GM18873 (cell line): ENCODE results near the gene PDZD7.
"Not testable (repeated sequence)": the region's sequence is repeated elsewhere in the genome, so short reads cannot be mapped to it uniquely, and the experiment has no call there.

ENCODE experiments used
- ATAC-seq: cut with Tn5 transposase; IDR thresholded peaks from one replicate; pipeline ENCODE4 v1.9.1; 2021; ENCODE audit warnings: mild to moderate bottlenecking, moderate library complexity, moderate number of reproducible peaks; ENCODE audit not compliant: unreplicated experiment, low FRiP score

The PDZD7 gene

DNA sequence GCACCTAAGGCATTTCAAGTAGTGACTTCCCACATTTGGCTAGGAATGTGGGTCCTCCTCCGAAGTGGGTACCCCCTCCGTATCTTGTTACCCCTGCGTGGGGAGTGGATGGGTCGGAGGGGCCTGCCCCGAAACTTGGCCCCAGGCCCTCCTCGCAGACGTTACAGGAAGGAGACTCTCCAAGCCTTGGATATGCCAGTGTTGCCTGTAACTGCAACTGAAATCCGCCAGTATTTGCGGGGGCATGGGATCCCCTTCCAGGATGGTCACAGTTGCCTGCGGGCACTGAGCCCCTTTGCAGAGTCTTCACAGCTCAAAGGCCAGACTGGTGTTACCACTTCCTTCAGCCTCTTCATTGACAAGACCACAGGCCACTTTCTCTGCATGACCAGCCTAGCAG, 42.8 kb downstream of the PDZD7 start:
- ATAC-seq = no peak

DNA sequence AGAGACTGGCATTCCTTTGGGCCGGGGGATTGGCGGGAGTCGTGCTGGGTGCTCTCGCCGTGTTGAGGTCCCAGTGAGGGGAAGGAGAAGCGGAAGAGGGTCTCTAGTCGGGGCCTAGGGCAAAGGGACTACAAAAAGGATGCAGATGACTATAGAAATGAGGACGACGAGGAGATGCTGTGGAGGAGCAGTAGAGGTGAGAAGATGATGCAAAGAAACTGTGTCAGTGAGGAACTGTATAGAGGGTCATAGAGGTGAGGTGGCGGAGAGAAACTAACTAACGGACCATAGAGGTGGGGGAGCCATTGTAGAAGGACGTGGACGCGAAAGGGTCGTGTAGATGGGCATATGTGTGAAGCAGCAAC, 43.3 kb downstream of the PDZD7 start:
- ATAC-seq = no peak

DNA sequence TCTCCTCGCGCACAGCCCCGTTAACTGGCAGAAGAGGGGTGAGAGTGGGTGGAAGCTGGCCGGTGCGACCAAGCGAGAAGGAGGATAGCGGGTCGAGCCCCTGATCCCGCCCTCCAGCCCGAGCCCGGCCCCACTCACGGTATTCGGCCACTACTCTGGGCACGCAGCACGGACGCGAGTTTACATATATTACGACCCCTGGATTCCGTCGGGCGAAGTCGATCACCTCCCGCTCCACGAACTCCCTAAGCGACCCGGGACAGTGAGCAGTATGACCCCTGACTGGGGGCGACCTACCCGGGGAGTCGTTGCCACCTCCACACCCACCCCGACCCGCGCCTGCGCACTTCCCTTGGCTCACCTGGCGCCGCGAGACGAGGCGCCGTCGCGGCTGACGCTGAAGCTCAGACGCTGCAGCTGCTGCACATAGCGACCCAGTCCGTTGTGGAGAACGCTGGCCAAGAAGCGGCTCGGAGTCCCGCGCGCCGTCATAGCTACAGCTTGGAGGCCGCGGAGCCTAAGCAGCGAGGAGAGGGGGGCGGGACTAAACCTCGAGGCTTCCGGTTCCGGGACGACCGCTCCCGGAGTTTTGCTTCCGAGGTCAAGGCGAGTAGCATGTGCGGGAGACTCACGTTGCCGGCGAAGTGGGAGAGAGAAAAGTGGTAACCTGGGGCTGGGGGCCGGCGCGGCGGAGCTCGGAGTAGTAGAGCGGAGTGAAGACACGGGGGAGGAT, 43.8 kb downstream of the PDZD7 start, which contains the start of the genes MRPL43 and TWNK:
TSS of gene MRPL43 (minus strand) at position 546 of the 733 bp plus-strand sequence. CDS start at position 492, 54 bp downstream.
TSS of gene TWNK (plus strand) at position 592 of the 733 bp plus-strand sequence. CDS start 668 bp downstream, outside the sequence.
- peak; percentile 54 for ATAC-seq

DNA sequence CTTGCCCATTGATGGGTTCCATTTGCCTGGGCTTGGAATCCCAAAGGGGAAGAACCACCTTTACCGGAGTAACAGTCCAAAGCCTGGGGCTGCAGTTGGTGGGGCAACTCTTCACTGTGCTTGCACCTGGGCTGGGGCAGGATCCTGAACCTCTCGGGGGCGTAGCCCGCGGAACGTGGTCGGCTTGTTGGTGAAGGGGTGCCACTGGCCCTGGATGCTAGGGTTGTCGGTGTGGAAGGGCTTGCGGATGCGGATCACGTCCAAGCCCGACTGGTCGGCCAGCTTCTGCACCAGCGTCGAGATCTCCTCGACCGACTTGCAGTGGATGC, 44.3 kb downstream of the PDZD7 start:
- no peak for ATAC-seq

DNA sequence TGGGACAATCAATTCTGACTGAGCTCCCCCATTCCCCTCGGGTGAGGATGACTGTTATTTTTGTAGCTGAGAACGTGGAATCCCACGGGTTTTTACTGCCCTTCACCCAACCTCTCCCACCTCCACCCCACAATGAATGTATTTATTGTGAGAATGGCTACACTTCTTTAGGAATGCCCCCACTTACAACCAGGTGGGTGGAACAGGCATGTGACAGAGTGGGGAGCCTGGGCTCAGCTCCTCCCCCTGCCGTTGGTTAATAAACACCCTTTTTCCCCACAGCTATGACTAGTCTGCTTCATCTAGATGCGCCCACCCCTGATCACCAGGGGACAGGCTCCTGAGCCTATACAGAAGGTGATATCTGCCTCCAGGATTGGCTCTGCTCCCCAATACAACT, 45.6 kb downstream of the PDZD7 start:
- no peak for ATAC-seq

DNA sequence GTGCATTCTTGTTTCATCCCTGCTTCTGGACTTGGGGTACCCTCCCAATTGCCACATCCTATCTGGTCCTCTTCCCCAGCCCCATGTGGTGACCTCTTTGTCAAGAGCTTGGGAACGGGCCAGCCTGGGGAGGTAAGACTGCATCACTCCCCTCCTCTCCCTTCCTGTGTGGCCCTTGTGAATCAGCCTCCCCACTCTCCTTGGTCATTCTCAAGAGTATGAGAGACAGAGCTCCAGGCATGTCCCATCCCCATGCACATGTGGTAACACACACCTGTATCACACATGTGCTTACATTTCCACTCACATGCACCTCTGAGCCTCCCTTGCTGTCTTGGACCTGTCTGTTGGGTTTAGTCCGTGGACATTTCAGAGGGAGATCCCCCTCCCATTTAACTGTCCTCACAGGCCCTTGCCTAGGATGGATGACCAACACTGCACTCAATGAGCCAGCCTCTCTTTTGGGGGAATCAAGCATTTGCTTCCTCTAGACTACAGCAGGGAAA, 46.2 kb downstream of the PDZD7 start:
- no peak for ATAC-seq

DNA sequence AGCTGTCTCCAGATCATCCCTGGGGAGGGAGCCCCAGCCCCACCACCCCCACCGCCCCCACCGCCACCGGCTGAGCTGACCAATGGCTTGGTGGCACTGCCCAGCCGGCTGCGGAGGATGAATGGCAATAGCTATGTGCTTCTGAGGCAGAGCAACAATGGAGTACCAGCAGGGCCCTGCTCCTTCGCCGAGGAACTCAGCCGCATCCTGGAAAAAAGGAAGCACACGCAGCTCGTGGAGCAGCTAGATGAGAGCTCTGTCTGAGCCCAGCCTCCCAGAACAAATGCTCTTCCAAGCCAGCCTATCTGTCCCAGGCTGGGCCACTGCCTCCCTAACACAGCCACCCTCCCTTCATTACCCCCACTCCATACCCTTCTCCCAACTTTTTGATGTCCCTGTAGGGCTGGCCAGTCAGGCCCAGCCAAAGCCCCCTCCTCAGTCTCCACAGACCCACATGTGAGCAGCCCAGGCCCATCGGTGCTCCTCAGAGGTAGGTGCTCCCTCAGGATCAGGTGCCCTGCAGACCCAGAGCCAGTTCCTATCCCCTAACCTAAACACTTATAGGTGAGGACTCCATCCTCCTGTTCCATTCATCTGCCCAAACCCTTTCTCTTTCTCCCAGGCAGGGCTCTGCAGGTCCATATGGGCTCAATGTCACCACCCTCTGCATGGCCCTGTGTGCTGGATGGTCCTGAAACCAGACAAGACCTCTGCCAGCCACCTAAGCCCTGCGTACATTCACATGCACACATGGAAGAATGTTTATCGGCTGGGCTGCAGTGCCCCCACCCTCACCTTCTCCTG, 46.9 kb downstream of the PDZD7 start:
- no peak for ATAC-seq

DNA sequence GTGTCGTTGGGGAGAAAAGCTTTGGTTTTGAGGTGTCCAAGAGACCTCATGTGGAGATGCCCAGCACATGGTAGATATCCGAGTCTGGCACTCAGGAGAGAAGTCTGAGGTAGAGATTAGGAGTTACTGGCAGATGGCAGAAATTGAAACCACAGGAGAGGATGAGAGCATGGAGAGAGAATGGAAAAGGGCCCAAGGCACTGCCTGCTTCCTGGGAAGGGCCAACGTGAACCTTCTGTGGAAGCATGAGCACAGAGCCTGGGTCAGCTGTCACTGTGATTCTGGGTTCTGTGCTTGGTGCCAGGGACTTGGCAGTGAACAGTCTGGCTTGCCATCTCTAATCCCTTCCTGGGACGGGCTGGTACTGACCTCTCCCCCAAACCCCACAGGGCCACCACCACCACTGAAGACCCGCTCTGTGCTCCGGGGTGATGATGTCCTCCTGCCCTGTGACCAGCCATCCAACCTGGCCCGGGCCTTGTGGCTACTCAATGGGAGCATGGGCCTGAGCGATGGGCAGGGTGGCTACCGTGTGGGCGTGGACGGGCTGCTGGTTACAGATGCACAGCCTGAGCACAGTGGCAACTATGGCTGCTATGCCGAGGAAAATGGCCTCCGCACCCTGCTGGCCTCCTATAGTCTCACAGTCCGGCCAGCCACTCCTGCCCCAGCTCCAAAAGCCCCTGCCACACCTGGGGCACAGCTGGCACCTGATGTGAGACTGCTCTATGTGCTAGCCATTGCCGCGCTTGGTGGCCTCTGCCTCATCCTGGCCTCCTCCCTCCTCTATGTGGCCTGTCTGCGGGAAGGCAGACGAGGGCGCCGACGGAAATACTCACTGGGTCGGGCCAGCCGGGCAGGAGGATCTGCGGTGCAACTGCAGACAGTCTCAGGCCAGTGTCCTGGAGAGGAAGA, 47.8 kb downstream of the PDZD7 start:
- no peak for ATAC-seq

DNA sequence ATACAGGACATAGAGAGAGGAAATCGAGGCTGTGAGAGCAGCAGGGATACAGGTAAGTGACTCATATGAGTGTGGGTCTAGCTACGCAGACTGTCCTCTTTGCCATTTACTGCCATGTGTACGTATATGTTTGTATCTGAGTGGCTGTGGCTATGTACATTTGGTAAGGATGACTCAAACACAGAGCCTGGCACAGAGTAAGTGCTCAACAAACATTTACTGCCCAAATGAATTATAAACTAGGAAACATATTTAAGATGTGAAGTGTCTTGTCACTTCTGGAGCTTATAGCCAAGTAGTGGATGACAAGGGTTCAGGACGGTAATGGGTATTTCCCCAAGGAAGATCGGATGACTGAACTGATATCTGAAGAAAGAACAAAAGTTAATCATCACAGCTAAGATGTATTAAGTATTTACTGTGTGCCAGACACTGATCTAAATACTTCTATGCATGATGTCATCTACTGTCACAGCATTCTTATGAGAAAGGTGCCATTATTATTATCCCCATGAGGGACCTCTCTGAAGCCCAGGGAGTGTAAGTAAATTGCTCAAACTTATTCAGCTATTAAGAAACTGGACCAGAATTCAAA, 49.7 kb downstream of the PDZD7 start:
- no peak for ATAC-seq

DNA sequence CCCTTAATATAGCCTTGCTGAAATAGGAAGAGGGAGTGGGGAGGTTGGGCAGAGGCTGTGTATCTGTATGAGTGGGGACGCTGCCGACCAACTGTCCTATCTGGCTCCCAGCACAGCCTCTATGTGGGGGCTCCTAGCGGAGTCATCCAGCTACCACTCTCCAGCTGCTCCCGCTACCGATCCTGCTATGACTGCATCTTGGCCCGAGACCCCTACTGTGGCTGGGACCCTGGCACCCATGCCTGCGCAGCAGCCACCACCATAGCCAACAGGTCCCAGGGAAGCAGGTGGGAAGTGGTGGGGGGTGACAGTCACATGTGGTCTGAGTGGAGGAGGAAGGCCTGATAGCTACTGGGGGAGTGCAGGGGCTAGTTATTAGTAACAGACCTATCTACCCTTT, 50.2 kb downstream of the PDZD7 start:
- no peak for ATAC-seq

DNA sequence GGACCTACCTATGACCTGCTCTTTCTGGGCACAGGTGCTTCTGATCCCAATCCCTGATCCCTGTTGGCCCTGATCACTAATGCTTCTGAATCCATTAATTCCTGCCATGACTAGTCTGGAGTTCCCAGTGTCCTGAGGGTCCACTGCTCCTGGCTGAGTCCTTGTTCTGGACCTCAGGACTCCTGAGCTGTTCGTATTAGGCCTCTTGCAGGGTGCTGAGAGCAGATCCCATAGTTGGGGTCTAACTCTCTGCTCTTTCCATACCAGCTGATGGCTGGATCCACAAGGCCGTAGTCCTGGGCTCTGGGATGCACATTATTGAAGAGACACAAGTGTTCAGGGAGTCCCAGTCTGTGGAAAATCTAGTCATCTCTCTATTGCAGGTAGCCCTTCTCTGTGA, 50.6 kb downstream of the PDZD7 start:
- no peak for ATAC-seq

DNA sequence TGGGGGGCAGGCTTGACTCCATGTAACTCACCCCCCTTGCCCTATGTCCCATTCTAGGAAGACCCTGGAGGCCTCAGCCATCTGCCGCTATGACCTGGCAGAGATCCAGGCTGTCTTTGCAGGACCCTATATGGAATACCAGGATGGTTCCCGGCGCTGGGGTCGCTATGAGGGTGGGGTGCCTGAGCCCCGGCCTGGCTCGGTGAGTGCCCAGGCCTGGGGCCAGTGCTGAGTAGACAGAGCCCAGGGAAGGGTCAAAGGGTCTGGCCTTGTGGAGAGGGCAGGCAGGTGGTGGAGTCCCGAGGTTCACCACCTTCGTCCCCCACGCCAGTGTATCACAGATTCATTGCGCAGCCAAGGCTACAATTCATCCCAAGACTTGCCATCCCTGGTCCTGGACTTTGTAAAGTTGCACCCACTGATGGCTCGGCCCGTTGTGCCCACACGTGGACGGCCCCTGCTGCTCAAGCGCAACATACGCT, 51.1 kb downstream of the PDZD7 start:
- ATAC-seq = no peak

DNA sequence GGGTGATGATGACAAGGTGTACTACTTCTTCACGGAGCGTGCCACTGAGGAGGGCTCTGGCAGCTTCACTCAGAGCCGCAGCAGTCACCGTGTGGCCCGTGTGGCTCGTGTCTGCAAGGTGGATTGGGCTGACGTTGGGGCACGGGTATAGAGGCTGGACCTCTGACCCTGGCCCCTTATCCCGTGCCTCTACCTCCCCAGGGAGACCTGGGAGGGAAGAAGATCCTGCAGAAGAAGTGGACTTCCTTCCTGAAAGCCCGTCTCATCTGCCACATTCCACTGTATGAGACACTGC, 52.1 kb downstream of the PDZD7 start:
- no peak for ATAC-seq

DNA sequence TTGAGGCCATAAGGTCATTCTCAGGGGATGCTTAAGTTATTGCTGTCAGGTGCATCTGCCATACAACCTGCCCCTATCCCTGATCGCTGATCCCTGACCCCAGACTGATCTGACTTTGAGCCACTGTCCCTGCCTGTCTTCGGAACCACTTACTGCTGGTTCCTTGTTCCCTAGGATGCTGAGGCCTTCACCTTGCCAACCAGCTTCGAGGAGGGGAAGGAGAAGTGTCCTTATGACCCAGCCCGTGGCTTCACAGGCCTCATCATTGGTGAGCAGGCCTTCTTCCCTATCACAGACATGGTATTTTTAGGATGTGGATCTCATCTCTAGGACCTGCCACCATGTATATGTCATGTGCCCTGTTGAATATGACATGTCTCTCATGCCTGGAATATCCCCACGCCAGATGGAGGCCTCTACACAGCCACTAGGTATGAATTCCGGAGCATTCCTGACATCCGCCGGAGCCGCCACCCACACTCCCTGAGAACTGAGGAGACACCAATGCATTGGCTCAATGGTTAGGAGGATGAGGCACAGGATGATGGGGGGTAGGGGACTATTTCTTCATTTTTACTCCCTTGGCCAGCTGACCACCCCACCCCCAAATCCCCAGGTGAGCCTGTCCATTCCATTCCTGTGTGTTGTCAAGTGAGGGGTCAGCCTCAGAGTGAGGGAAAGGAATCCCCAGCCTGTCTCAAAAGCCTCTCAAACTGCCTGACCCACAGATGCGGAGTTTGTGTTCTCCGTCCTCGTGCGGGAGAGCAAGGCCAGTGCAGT, 52.6 kb downstream of the PDZD7 start:
- ATAC-seq = no peak

DNA sequence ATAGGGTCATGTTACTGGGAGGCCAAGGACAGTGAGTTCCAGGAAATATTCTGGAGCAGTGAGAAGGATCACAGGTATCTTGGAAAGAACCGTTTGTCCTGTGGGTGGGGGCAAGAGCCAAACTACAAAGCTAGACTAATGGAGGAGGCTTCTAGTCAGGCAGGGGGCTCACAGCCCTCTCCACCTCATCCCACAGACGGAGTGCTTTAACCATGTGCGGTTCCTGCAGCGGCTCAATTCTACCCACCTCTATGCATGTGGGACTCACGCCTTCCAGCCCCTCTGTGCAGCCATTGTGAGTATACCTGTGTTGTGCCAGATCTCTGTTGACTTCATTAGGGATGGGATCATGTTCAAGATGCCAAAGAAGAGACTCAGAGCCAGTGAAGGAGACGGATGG, 53.5 kb downstream of the PDZD7 start:
- no peak for ATAC-seq

DNA sequence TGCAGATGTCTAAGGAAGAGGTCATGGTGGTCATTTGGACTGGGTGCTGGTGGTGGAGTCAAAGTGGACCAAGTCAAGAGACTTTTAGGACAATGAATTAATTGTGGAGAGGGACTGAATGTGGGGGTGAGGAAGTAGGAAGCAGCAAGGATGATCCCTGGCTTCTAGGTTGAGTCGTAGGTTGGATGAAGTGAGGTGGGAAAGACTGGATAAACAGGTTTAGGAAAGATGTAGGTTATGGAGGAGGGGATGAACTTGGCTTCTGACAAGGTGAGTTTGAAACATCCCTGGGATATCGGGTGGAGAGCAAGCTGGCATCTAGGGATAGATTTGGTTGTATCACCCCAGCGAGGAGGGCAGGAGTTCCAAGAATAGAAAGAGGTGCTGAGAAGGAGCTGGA, 54.0 kb downstream of the PDZD7 start:
- ATAC-seq = no peak

DNA sequence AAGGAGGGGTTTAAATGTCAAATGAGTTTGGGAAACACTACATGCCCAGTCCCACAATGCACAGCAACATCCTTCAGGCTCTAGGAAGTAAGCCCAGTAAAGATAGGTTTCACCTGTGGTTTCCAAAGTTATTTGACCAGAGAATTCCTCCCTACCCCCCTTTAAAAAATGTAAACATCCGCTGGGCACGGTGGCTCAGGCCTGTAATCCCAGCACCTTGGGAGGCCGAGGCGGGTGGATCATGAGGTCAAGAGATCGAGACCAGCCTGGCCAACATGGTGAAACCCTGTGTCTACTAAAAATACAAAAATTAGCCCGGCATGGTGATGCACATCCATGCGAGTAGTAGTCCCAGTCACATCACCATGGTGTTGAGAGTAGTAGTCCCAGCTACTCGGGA, 55.5 kb downstream of the PDZD7 start:
- not testable (repeated sequence) for ATAC-seq

DNA sequence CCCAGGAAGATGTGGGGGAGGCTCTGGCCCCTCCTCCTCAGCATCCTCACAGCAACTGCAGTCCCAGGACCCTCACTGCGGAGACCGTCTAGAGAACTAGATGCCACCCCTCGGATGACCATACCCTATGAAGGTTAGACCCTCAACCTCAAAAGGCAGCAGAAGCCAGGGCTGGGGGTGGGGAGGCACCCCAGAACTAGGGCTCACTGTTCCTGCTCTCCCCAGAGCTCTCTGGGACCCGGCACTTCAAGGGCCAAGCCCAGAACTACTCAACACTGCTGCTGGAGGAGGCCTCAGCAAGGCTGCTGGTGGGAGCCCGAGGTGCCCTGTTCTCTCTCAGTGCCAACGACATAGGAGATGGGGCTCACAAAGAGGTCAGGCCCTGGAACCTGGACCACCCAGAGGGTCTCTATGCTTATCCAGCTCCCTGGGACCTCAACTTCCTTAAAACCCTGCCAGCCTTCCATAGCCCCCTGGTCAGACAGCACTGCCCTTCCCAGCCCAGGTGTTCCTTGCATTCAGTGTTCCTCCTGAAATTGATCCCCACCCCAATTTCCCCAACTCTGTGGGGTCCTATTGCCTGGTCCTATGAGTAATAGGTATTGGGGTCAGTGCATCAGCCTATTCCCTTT, 57.9 kb downstream of the PDZD7 start:
- no peak for ATAC-seq
